GM19397 (cell line): Measurements from ENCODE around the gene PDXDC1.
"Not testable (repeated sequence)": the region's sequence is repeated elsewhere in the genome, so short reads cannot be mapped to it uniquely, and the experiment has no call there.

Source experiments
- ATAC-seq: cut with Tn5 transposase; IDR thresholded peaks from one replicate; pipeline ENCODE4 v1.9.1; 2021; ENCODE audit warnings: mild to moderate bottlenecking, moderate library complexity; ENCODE audit not compliant: unreplicated experiment

PDXDC1 gene

GRCh38 chr16:15130256-15130932 lies 155.6 kb downstream of the PDXDC1 start:
- ATAC-seq = not testable (repeated sequence)

DNA sequence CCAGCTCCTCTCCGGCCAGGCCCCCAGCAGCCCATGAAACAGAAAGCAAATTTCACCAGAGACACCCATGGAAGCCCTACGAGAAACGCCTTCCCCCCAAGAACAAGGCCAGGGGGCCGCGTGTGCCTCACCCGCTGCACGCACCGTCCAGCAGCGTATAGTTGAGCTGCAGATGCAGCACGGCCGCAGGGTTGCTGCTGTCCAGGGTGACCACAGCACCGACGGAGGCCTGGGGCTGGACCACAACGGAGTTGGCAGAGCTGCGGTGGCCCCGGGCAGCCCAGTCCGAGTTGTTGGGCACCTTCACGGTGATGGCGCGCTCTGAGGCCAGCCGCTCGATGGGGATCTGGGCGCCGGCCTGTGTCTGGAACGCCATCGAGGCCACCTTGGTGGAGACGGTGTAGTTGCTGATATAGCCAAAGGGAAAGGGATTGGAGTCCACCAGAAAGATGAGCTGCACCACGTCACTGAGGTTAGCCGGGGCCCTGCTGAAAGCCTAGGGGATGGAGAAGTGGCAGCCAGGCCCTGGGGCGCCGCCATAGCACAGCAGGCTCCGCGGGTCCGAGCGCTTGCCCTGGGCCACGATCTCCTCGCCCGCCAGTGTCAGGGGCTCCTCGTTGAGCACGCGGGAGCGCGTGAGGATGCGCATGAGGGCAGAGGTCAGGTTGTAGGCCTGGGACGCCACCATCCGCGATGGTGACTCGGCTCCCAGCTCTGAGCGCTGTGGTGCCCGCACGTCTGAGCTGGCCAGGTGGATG lies 156.3 kb downstream of the PDXDC1 start:
- not testable (repeated sequence) for ATAC-seq

GRCh38 chr16:15132719-15133428 lies 158.0 kb downstream of the PDXDC1 start:
- ATAC-seq = not testable (repeated sequence)

DNA sequence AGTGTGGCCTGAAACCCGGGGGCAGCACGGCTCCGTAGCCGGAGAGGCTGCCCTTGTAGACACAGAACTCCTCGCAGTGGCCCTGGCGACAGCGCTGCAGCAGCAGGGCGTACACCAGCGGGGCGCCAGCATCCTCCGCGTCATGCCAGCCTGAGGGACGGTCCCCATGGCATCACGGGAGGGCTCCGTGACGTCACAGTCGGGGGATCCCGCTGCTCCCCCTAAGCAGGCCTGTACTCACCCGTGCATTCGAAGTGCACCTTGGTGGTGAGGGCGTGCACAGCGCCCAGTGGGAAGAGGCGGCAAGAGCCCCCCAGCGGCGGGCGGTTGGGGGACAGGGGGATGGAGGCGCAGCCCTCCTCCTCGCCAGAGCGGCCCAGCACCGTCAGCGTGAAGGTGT lies 158.7 kb downstream of the PDXDC1 start:
- not testable (repeated sequence) for ATAC-seq

DNA sequence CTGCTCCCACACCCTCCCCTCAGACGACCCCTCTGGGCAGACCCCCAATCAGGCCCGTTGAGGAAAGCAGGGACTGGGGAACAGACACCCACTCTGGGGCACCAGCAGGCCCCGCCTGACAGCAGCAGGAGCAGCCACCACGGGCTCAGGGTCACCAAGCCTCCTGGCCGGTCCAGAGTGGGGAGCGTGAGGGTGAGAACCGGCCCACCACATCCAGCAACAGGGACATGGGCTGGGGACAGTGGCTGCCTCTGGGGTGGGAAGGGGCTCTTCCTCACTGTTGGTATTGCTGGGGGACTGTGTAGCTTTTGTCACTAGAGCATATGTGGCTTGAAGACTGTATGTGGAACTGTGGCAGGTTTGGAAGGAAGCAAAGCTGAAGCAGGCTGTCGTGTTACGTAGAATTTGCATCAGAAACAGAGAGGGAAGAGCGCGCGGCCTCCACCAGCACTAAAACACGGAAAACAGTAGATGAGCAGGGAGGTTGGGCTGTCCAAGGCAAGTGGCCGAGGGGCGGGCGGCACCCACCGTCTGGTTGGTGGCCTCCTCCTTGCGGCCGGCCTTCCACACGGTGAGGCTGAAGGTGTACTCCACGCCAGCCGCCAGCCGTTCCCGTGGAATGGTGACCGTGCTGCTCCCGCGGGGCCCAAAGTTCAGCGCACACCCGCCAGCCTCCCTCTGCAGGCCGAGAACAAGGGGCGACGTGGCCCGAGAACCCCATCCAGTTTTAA lies 160.1 kb downstream of the PDXDC1 start:
- not testable (repeated sequence) for ATAC-seq

- not testable (repeated sequence) for ATAC-seq
Measured at GRCh38 chr16:15135483-15136360, 160.9 kb downstream of the PDXDC1 start.

DNA sequence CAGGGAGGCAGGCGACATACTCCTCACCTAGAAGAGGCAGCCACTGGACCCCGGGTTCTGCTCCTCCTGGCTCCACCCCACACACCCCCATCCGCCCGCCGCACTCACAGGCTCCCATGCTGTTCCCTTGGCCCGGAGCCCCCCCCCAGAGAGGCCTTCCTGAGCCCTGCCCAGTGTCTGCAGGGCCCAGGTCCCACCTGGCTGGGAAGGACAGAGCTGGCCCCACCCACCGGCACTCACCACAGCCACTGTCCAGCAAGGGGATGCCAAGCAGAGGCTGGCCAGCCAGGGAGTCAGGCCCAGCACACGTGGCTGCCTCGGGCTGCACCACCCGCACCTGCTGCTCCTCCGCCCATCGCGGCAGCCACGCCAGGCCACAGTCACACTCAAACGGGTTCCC lies 162.7 kb downstream of the PDXDC1 start:
- not testable (repeated sequence) for ATAC-seq

DNA sequence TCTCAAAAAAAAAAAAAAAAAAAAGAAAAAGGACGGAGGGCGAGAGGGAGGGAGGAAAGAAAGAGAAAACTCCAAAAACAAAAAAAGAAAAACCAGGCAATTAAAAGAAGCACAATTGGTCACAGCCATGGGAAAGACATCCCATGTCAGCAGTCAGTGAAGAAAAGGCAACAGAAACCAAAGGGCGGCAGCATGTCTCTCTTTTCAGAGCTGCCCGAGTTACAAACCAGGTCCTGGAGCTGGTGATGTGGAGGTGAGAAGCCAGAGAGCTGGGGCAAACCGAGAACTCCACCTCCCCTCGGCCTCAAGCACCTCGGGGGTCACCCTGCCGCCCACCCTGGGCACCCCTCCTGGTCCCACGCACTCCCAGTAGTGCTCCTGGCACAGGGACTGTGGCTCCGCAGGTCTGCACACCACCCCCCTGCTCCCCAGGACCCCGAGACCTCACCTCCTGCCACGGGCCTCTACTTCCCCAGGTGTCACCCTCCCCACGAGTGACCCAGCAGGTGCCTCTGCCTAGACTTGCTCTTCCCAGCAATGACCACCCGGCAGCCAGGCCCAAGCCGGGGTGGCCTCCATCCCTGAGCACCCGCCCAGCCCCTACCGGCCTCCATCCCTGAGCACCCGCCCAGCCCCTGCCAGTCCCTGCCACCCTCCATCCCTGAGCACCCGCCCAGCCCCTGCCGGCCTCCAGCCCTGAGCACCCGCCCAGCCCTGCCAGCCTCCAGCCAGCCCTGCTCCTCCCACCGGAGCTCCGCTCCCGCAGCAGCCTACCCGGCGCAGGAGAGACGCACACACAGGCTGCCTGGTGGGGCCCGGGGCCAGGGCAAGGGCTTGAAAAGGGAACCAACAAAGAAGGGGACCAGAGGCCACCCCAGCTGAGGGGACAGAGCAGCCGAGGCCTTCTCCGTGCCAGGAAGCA lies 165.9 kb downstream of the PDXDC1 start:
- ATAC-seq = not testable (repeated sequence)

- ATAC-seq = no peak
Measured at GRCh38 chr16:15141586-15141985, 166.8 kb downstream of the PDXDC1 start.

- ATAC-seq = not testable (repeated sequence)
Measured at GRCh38 chr16:15142107-15142890, 167.5 kb downstream of the PDXDC1 start.

DNA sequence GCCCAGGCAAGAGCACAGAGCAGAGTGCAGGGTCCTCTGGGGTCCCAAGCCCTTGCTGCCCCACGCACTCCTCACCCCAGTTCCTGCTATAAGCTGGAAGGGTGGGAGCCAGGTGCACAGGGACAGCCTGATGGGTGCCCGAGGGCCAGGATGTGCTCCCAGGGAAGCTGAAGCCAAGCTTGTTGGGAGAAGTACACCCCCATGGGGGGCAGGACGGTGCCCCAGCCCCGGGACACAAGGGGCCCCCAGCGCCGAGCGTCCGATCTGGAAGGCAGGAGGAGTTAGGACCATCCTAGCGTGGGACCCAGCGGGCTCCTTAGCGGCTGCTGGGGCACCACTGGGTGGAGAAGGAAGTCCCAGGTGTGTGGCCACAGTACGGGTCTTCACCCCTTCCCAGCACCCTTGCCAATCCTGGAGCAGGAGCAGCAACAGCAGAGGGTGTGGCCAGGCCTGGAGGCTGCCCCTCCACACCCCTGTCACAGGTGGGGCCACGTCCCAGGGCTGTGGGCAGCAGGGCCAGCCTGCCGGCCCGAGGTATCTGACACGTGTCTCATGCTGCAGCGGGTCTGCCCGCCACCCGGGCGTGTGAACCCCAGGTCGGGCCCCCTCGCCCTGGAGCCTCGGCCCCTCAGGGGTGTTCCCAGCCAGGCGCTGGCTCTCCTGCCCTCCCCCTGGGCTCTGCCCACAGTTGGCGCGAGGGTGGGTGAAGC lies 168.2 kb downstream of the PDXDC1 start:
- not testable (repeated sequence) for ATAC-seq

- ATAC-seq = not testable (repeated sequence)
Measured at GRCh38 chr16:15143601-15144091, 168.8 kb downstream of the PDXDC1 start.

DNA sequence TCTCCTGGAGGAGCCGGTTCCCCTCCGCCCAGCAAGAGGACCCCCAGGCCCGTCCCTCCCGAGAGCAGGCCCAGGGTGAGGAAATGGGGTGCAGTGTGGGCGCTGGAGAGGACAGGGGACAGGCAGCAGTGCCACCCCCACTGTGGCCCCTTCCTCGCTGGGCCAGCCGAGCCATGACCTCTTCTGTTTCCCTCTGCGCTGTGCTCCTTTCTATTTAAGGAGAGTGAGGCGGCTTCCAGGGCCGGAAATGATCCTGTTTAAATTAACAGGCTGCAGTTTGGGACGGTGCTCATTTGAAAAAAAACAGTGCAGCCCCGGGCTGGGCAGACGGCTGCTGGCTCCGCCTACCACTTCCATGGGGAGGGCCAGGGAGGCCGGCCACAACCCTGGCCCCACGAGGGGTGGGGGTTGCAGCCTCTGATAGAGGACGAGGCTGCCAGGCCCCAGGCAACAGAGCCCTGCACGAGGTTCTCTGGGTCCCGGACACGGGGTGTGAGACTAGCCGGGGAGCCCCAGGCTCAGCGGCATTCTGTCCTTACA lies 169.3 kb downstream of the PDXDC1 start:
- ATAC-seq = not testable (repeated sequence)

GRCh38 chr16:15144781-15145417 lies 170.1 kb downstream of the PDXDC1 start:
- ATAC-seq = not testable (repeated sequence)

DNA sequence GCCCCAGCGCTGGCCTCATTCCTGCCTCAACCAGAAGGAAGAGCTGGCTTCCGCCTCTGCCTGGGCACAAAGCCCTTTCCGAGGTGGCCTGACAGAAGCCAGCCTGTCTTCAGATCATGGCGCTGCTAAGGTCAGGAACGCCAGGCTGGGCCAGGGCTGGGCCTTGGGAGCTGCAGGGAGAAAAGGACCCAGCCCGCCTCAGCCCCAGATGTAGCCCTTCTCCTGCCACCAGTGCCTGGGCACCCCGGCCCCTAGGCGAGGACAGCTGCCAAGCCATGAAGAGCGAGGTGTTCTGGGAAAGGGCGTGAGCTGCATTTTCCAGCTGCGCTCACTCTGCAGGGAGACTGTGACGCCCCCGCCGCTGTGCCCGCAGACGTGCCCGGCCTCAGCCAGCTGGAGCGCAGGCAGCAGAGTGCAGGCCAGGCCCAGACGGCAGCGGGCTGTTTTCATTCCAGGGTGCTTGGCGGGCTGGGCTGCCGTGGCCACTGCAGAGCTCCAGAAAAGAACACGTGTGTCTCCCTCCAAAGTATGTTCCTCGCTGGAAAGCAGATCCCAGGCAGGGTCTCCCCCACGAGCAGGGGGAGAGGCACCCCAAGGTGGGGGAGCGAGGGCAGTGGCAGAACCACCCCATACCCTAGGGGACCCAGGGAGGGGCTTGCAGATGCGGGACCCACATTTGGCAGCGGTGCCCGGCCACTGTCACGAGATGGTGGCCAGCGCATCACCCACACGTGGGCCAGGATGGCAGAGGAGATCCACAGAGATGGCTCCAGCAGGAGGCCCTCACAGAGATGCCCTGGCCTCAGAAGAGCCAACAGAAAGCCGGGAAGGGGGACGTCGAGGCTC lies 170.8 kb downstream of the PDXDC1 start:
- not testable (repeated sequence) for ATAC-seq

GRCh38 chr16:15146264-15146662 lies 171.4 kb downstream of the PDXDC1 start:
- not testable (repeated sequence) for ATAC-seq
